ENCODE measurements around the gene RABGAP1L.
A peak's percentile ranks its signal among the peaks of the same experiment; 100 is the strongest.
"Not testable (repeated sequence)": the region's sequence is repeated elsewhere in the genome, so short reads cannot be mapped to it uniquely, and the experiment has no call there.

Gene RABGAP1L

DNA sequence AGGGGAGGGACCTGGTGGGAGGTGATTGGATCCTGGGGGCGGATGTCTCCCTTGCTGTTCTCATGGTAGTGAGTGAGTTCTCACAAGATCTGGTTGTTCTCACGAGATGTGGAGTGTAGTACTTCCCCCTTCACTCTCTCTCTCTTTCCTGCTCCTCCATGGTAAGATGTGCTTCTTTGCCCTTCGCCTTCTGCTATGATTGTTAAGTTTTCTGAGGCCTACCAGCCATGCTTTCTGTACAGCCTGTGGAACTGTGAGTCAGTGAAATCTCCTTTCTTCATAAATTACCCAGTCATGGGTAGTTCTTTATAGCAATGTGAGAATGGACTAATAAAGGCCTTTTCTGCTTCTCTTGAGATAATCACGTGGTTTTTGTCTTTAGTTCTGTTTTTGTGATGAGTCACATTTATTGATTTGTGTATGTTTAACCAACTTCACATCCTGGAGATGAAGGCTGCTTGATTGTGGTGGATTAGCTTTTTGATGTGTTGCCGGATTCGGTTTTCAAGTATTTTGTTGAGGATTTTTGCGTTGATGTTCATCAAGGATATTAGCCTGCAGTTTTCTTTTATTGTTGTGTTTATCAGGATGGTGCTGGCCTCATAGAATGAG lies 45.5 kb downstream of the RABGAP1L start:
- no peak for DNase-seq

- DNase-seq = no peak
Measured at GRCh38 chr1:174206148-174206836, 47.0 kb downstream of the RABGAP1L start.

DNA sequence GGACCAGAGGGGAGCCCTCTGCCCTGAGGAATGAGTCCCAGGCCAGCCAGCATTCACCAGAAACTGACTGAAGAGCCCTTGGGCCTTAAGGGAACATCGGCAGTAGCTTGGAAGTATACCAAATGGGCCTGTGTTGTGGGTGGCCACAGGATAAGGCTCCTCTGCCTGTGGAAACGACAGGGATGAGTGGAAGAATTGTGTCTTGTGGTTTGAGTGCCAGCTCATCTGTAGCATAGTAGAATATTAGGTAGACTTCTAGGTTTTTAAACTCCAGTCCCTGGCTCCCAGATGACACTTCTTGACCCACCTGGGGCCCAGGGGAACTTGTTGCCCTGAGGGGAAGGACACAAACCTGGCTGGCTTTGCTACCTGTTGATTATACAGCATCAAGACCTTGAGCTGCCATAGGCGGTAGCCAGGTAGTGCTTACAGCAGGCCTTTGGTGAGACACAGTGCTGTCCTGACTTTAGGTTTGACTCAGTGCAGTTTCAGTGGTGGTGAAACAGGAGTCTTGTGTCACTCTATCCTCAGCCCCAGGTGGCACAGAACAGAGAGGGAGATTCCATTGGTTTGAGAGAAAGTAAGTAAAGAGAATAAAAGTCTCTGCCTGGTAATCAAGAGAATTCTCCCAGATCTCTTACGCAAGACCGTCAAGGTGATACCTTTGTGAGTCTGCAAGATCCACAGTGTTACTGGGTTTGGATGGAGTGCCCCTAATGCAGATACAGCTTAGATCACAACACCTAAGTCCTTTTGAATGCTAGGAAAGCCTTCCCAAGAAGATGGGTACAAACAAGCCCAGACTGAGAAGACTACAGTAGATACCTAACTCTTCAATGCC lies 50.2 kb downstream of the RABGAP1L start:
- no peak for DNase-seq

DNA sequence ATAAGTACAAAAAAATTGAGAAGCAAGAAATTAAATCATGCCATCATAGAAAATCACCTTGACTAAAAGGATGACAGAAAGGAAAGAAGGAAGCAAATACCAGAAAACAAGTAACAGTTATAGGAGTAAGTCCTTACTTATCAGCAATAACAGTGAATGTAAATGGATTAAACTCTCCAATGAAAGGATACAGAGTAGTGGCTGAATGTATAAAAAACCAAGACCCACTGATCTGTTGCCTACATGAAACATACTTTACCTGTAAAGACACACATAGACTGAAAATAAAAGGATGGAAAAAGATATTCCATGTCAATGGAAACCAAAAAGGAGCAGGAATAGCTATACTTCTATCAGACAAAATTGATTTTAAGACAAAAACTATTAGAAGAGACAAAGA lies 52.2 kb downstream of the RABGAP1L start:
- DNase-seq = no peak

GRCh38 chr1:174215766-174216165 lies 56.4 kb downstream of the RABGAP1L start:
- DNase-seq = no peak

DNA sequence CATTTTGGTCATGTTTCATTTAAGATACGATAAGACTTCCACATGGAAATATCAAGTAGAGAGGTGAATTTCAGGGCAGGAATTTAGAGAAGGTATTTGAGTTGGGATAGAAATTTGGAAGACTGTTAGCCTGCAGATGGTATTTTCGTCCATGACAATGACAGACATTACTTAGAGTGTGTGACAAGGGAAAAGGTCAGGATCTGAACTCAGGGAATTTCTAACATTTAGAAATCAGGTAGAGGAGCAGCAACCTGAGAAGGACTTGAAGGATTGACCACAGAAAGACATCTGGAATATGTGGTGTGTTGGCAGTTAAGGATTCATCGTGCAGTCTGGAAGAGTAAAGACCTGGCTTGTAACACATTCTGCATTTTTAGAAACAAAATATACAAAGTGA lies 57.9 kb downstream of the RABGAP1L start:
- no peak for DNase-seq

DNA sequence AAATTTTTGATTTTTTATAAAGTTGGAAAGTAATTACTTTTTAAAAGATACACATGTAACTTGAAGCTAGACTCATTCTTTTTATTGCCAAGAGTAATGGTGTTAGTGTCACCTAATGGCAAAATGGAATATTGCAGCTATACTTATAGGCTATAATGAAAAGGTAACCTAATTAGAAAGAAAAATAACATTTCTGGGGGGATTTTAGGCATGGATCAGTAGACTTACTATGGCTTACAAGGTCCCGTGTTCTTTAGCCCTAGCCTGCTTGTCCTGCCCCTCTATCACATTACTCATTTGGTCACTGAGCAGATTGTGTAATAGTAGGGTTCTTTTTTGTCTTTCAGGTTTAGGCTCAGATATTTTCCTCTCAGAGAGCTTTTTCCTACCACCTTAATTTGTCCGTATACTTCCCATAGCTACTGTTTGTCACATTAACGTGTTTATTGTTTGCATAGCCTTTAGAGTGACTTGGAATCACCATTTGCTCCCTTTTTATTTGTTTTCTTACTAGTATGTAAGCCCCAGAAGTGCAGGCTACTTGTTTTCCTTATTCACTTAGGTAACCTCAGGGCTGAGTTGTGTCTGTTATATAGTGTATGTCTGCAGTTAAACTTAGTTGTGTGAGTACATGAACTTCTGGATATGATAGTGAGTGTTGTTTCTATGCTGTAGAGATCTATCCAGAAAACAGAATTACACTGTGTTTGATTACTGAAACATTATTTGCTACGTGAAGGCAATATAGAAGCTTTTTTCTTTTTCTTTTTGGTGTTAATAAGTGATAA lies 58.7 kb downstream of the RABGAP1L start:
- DNase-seq = peak; percentile 53

- DNase-seq = no peak
Measured at GRCh38 chr1:174218983-174219382, 59.7 kb downstream of the RABGAP1L start.

- DNase-seq = no peak
Measured at GRCh38 chr1:174219606-174220370, 60.5 kb downstream of the RABGAP1L start.

GRCh38 chr1:174221681-174222080 lies 62.4 kb downstream of the RABGAP1L start:
- no peak for DNase-seq

- DNase-seq = no peak
Measured at GRCh38 chr1:174222166-174222949, 63.0 kb downstream of the RABGAP1L start.

DNA sequence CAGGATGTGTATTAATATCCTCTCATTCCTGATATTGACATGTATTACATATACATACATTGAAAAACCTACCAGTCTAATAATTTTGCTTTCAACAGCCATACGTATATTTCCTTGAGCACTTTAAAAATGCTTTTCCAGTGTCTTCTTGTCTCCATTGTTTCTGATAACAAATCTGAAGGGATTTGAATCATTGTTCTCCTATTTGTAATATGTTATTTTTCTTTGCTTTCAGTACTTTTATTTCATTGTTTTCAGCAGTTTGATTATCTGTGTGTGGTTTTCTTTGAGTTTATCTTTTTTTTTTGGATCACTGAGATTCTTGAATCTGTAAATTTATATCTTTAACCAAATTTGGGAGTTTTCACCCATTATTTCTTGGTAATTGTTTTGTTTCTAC lies 65.3 kb downstream of the RABGAP1L start:
- DNase-seq = no peak

DNA sequence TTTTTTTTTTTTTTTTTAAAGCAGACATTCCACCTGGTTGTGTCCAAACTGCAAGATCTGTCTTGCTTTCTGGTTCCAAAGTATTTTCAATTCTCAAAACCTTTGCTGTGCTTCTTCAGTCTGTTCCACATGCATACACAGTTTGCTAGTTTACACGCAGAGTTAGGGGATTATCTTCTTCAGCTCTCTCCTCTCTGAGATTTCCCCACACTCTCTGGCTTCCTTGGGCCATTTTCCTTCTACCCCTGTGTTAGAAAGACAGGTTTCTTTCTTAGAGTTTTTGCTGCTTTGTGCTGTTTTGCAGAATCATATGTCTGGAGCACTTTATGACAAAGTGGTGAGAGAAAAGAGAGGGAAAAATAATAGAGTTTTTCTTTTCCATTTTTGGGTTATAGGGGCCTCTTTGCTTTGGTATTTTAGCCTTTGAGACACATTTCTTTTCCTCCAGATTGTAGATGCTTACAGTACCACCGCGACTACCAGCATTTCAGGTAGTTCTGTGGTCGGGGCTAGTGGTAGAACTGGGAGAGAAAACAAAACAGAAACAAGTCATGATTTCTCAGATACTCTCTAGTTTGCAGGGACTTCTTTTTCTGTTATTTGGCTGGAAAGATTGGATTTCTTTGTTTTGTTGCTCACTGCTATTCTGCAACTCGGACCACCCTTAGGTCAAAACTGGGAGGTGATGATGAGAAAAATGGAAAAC lies 66.3 kb downstream of the RABGAP1L start:
- no peak for DNase-seq

DNA sequence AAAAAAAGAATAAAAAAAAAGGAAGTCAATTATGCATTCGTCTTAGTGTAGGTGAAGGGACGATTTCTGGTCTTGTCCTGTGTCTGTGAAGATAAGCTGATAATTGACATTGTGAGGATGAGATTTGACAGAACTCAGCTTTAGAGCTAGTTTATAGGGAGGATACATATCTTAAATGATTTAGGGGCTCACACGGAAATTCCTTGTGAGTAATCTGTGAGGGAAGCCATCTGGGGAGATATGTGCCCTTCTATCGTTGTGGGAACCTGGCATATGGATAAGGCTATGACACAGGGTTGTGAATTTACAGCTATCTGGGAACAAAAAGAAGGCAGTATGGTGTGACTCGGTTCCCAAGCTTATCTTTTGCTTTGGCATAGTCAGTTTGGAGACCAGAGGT lies 71.1 kb downstream of the RABGAP1L start:
- no peak for DNase-seq

GRCh38 chr1:174232761-174233160 lies 73.4 kb downstream of the RABGAP1L start:
- DNase-seq = no peak

DNA sequence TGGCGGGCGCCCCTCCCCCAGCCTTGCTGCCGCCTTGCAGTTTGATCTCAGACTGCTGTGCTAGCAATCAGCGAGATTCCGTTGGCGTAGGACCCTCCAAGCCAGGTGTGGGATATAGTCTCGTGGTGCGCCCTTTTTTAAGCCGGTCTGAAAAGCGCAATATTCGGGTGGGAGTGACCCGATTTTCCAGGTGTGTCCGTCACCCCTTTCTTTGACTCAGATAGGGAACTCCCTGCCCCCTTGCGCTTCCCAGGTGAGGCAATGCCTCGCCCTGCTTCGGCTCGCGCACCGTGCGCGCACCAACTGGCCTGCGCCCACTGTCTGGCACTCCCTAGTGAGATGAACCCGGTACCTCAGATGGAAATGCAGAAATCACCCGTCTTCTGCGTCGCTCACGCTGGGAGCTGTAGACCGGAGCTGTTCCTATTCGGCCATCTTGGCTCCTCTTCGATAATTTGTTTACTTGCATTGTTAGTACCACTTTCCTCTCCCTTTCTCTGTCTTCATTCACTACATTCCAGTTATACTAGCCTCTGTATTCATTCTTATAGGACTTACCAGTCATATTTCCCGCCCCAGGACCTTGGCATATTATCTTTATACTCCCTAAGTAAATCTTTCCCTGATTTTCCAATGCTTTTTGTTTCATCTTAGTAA lies 79.7 kb downstream of the RABGAP1L start:
- DNase-seq = not testable (repeated sequence)

GRCh38 chr1:174239541-174239940 lies 80.2 kb downstream of the RABGAP1L start:
- no peak for DNase-seq

GRCh38 chr1:174242856-174243255 lies 83.5 kb downstream of the RABGAP1L start:
- no peak for DNase-seq

GRCh38 chr1:174243451-174244000 lies 84.2 kb downstream of the RABGAP1L start:
- DNase-seq = no peak

GRCh38 chr1:174244017-174244416 lies 84.7 kb downstream of the RABGAP1L start:
- DNase-seq = no peak
